HG02981 (cell line): ENCODE measurements around the gene SLC9A2.

Source experiments
- ATAC-seq: cut with Tn5 transposase; IDR thresholded peaks from one replicate; pipeline ENCODE4 v1.9.1; 2021; ENCODE audit warnings: mild to moderate bottlenecking, moderate library complexity; ENCODE audit not compliant: unreplicated experiment

SLC9A2 gene

GRCh38 chr2:102618452-102619413 is 620 bp upstream of the SLC9A2 start:
- no peak for ATAC-seq

GRCh38 chr2:102620332-102620731 is 979 bp downstream of the SLC9A2 start:
- ATAC-seq, result no peak

GRCh38 chr2:102621630-102622029 is 2.3 kb downstream of the SLC9A2 start:
- no peak for ATAC-seq

- ATAC-seq, result no peak
Measured at GRCh38 chr2:102622646-102623045, 3.3 kb downstream of the SLC9A2 start.

GRCh38 chr2:102630458-102630857 is 11.1 kb downstream of the SLC9A2 start:
- ATAC-seq, result no peak

GRCh38 chr2:102632380-102633175 is 13.2 kb downstream of the SLC9A2 start:
- ATAC-seq, result no peak

GRCh38 chr2:102634831-102635241 is 15.5 kb downstream of the SLC9A2 start:
- ATAC-seq, result no peak

- ATAC-seq, result no peak
Measured at GRCh38 chr2:102635317-102635716, 16.0 kb downstream of the SLC9A2 start.

GRCh38 chr2:102636283-102636907 is 17.0 kb downstream of the SLC9A2 start:
- ATAC-seq, result no peak

GRCh38 chr2:102637358-102637757 is 18.0 kb downstream of the SLC9A2 start:
- no peak for ATAC-seq

- ATAC-seq, result no peak
Measured at GRCh38 chr2:102639429-102639828, 20.1 kb downstream of the SLC9A2 start.

GRCh38 chr2:102652126-102652525 is 32.8 kb downstream of the SLC9A2 start:
- ATAC-seq, result no peak

- ATAC-seq, result no peak
Measured at GRCh38 chr2:102657770-102658169, 38.4 kb downstream of the SLC9A2 start.

- no peak for ATAC-seq
Measured at GRCh38 chr2:102660070-102660469, 40.7 kb downstream of the SLC9A2 start.

GRCh38 chr2:102660574-102660973 is 41.2 kb downstream of the SLC9A2 start:
- ATAC-seq, result no peak

GRCh38 chr2:102661846-102662245 is 42.5 kb downstream of the SLC9A2 start:
- no peak for ATAC-seq

- ATAC-seq, result no peak
Measured at GRCh38 chr2:102662833-102663232, 43.5 kb downstream of the SLC9A2 start.

- ATAC-seq, result no peak
Measured at GRCh38 chr2:102663381-102663780, 44.0 kb downstream of the SLC9A2 start.

- peak; percentile 52 for ATAC-seq
Measured at GRCh38 chr2:102664471-102664909, 45.1 kb downstream of the SLC9A2 start.

GRCh38 chr2:102667072-102667471 is 47.7 kb downstream of the SLC9A2 start:
- ATAC-seq, result no peak

- no peak for ATAC-seq
Measured at GRCh38 chr2:102668171-102668570, 48.8 kb downstream of the SLC9A2 start.
